ENCODE measurements around the gene GLRA1.

The GLRA1 gene

DNA sequence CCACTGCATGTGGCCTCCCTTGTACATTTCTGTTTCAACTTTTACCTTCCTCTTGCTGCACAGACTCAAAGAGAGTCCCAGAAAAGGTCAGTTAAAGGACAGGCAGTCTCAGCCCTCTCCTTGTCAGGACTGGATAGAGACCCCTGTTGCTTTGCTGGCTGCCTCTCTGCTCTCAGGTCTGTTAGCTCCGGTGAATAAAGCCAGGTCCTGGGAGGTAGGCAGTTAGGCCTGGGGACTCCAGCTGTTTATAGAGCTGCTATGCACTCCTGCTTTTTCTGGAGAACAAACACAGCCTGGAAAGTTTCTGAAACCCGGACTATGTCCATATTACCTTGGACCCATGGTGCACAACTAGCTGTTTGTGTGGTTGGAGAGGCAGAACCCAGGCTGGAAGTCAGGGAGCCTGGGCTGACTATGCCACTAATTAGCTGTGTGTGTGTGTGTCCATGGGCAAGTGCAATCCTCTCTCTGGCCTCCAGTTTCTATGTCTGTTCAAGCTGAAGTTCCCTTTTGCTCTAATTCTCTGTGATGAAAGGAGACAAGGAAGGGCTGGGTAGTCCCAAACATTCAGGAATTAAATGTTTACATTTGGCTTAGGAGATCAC lies 42.9 kb downstream of the GLRA1 start:
- TF ChIP-seq GATA3 (IDR thresholded peaks at IDR 0.05; ENCODE audit: low read depth, low read length), result no peak
- TF ChIP-seq GATA2 (IDR thresholded peaks at IDR 0.05; ENCODE audit: low read depth, low read length), result no peak

DNA sequence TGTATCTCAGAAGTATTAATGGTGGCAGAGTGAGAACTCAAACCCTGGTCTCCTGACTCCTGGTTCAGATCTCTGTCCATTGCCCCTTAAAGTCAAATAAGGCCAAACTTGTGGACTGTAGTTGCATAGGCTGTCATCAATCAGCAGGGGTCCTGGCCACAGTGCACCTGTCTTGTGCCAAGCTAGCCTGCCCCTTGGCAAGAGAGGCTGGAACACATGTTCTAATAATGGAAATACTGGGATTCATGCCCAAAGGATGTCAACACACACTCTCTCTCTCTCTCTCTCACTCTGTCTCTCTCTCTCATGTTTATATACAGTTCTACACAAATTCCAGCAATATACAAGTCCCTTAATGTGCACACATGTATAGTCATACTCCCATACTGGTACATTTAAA lies 44.3 kb downstream of the GLRA1 start:
- TF ChIP-seq GATA3 (IDR thresholded peaks at IDR 0.05; ENCODE audit: low read depth, low read length), result no peak
- TF ChIP-seq GATA2 (IDR thresholded peaks at IDR 0.05; ENCODE audit: low read depth, low read length), result no peak

DNA sequence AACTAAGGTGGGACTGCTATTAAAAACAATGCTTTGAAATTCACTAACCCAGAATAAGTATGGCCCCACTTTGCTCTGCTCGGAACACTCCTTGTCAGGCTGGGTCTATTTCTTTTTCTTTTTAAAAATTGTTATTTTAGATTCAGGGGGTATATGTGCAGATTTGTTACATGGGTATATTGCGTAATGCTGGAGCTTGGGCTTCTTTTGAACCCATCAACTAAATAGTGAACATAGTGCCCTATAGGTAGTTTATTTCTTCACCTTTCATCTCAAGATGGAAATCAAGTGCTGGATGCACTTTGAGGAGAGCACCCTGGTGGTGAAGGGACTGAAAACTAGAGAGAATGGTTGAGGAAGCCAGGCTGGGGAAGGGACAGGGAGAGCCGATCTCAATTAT lies 51.0 kb downstream of the GLRA1 start:
- TF ChIP-seq GATA3 (IDR thresholded peaks at IDR 0.05; ENCODE audit: low read depth, low read length), result no peak
- no peak for TF ChIP-seq GATA2 (IDR thresholded peaks at IDR 0.05; ENCODE audit: low read depth, low read length)

DNA sequence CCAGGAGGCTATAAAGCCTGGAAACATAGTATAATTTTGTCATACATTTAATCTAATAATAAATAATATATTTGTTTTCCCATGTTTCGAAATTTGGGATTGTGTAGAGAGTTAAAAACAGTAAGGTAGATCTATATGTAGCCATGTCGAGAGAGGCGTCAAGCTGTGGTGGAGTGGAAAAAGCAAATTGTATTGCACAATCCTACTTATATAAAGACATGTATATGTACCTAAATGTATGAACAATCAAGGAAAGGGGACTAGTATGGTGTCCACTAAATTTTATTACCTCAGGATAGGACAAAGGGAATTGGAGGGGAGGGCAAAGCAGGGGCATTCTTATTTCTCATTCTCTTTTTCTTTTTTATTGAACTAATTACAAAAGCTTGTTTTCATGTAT lies 52.0 kb downstream of the GLRA1 start:
- TF ChIP-seq GATA3 (IDR thresholded peaks at IDR 0.05; ENCODE audit: low read depth, low read length) (no peak), GATA2 (IDR thresholded peaks at IDR 0.05; ENCODE audit: low read depth, low read length) (no peak)

DNA sequence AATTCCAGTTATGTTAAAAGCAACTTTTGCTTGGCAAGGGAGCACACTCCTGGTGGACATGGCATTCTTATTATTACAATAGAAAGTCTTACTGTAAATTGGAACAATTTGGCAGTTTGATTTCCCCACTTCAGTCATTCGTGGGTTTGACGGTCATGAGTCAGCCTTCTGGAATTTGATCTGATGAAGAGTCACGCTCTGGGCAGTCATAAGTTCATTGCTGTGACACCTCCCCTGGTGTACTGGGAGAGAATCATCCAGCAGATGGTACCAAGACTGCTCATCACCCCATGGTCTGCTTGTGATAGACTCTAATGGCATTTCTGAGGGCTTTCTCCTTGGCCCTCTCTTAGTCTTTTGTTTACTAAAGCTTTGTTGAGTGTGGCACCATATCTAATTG lies 53.8 kb downstream of the GLRA1 start:
- TF ChIP-seq GATA2 (IDR thresholded peaks at IDR 0.05; ENCODE audit: low read depth, low read length) (no peak), GATA3 (IDR thresholded peaks at IDR 0.05; ENCODE audit: low read depth, low read length) (no peak)

DNA sequence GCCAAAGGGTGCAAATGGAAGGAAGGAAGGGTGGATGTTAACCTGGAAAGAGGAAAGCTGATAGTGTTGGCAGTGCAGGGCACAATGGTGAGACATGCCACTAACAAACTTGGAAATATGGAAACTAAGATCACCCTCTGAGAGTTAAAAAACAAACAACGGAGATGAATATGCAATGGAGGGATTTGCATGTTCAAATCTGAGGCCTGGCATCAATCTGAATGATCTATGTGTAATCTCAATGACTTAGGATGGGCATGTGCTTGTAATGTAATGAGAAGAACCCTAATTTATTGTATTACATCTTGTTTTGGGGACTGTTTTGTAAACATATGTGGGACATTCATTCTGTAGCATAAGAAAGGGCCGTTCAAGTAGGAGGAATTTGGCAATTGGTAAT lies 54.4 kb downstream of the GLRA1 start:
- no peak for TF ChIP-seq GATA3 (IDR thresholded peaks at IDR 0.05; ENCODE audit: low read depth, low read length)
- TF ChIP-seq GATA2 (IDR thresholded peaks at IDR 0.05; ENCODE audit: low read depth, low read length), result no peak

DNA sequence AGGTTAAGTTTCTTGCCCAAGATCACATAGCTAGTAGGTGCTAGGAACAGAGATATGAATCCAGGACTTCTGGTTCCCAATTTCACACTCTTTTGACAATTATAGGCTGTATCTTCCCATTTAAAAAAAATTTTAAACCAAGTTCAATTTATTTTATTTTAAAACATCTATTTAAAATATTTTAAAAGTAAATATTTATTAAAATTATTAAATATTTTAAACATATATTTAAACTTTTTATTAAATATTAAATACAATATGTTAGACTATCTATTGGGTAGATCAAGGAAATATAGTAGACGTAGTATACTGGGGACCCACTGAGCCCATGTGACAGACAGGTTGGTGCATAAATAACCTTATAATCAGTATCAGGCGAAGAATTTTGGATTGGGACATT lies 54.8 kb downstream of the GLRA1 start:
- TF ChIP-seq GATA3 (IDR thresholded peaks at IDR 0.05; ENCODE audit: low read depth, low read length) (no peak), GATA2 (IDR thresholded peaks at IDR 0.05; ENCODE audit: low read depth, low read length) (no peak)

DNA sequence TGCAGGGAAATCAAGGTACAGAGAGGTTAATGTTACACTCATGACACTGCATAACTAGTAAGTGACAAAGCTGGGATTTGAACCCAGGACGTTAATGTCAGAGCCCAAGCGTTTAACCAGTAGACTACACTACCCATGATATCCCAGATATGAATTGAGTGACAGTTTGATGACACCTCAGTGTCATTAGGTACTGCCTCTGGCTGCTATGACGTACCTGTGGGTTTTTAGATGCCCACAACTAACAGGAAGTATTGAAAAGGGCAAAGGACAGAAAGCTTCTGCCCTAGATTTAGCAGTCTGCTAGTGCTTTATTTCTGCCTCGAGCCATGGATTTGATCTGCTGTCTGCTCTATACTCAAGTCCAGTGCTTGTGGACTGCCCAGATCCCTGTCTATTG lies 56.2 kb downstream of the GLRA1 start:
- TF ChIP-seq GATA3 (IDR thresholded peaks at IDR 0.05; ENCODE audit: low read depth, low read length), result no peak
- TF ChIP-seq GATA2 (IDR thresholded peaks at IDR 0.05; ENCODE audit: low read depth, low read length), result no peak

DNA sequence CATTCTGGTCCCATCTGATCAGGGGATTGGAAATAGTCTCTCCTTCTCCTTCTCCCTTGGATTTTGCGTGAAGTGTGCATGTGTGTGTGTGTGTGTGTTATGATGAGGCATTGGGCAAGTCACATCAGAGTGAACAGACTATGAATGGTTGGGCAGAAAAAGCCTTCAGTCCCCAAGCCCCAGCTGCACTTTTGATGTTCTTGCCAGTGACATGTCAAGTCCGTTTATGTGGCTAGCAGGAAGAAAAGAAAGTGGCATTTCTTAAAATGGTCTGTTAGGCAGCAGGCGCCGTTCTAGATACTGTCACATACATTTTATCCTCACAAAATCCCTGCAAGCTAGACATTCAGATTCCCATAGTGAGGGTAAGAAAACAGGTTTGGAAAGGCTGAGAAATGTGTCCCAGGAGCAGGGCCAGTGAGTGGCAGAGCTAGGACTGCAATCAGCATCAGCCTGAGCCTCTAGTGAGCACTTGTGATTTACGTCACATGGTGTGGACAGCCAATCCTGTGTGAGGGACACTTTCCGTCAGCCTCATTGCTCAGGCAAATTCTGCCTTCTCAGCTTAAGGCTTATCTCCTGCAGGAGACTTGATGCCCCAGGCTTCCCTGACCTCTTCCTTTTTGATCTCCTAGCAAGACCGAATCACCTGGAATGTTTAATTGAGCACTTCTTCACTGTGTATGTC lies 60.4 kb downstream of the GLRA1 start:
- no peak for TF ChIP-seq GATA2 (IDR thresholded peaks at IDR 0.05; ENCODE audit: low read depth, low read length)
- no peak for TF ChIP-seq GATA3 (IDR thresholded peaks at IDR 0.05; ENCODE audit: low read depth, low read length)

DNA sequence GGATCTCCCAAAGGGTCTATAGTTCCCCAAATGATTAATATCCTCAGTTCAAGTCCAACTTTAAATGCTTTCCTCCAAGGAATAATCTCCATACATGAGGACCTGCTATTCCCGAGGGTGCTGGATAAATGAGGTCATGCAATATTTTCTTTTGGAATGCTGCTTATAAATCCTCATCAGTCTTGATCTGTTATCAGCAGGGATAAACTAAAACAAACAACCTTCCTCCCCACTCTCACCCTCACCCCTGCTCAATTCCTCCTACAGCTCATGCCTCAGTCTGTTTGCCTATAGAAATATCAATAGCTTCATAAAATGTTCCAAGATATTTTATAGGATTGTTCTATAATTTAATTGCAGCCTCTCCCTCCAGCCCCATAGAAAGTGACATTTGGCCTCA lies 61.1 kb downstream of the GLRA1 start:
- TF ChIP-seq GATA2 (IDR thresholded peaks at IDR 0.05; ENCODE audit: low read depth, low read length), result no peak
- no peak for TF ChIP-seq GATA3 (IDR thresholded peaks at IDR 0.05; ENCODE audit: low read depth, low read length)

DNA sequence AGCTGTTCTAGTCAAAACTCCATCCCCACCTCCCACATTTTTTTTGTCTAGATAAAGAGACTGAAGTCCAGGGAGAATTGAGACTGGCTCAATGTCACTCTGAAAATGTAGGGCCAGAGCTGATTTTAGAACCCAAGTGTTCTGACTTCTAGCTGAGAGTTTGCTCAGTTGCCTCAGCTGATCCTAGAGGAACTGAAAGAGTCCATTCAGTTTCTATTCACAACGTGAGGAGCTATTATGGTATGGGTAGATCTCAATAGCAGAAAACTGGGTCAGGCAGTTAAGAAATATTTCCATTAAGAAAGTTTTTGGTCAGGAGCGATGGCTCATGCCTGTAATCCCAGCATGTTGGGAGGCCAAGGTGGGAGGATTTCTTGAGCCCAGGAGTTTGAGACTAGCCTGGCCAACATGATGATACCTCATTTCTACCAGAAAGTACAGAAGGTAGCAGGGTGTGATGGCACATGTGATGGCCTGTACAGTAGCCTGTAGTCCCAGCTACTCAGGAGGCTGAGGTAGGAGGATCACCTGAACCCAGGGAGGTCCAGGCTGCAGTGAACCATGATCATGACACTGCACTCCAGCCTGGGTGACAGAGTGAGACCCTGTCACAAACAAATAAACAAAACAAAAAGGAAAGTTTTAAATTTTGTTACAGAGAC lies 61.7 kb downstream of the GLRA1 start:
- no peak for TF ChIP-seq GATA2 (IDR thresholded peaks at IDR 0.05; ENCODE audit: low read depth, low read length)
- TF ChIP-seq GATA3 (IDR thresholded peaks at IDR 0.05; ENCODE audit: low read depth, low read length), result no peak

DNA sequence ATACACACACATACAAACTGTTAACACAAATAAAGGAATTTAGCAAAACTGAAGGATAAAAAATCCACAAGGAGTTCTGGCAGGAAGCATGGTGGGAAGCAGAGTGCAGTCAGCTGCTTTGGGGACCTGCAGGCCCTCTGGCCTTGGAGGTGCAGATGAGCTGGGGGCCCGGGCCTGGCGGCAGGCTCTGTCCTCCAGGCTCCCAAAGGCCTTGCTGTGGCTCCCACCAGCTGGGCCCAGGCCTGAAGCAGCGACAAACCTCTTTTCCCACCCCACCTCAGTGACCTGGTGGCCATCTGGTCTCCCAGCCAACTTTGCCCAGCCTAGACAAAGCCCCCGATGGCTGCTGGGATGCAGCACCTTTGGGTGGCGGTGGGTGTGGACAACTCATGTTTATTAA lies 67.8 kb downstream of the GLRA1 start:
- TF ChIP-seq GATA2 (IDR thresholded peaks at IDR 0.05; ENCODE audit: low read depth, low read length), result no peak
- no peak for TF ChIP-seq GATA3 (IDR thresholded peaks at IDR 0.05; ENCODE audit: low read depth, low read length)

DNA sequence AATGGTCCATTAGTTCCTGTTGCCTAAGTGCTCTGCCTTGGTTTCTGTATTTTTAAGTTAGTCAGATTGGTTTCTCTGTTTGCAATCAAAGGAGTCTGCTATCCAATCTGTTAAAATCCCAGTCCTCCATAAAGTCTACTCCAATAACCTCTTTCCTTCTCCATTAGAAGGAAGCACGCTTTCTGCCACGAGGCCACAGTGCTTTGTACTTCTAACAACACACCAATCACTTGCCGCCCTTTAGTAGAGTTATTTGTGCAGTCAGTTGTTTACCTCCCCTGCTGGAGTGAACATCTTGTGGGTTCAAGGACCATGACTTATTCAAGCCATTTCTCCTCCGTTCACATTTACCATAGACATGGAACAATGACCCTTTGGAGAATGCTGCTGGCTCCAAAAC lies 69.0 kb downstream of the GLRA1 start:
- TF ChIP-seq GATA2 (IDR thresholded peaks at IDR 0.05; ENCODE audit: low read depth, low read length) (no peak), GATA3 (IDR thresholded peaks at IDR 0.05; ENCODE audit: low read depth, low read length) (no peak)

DNA sequence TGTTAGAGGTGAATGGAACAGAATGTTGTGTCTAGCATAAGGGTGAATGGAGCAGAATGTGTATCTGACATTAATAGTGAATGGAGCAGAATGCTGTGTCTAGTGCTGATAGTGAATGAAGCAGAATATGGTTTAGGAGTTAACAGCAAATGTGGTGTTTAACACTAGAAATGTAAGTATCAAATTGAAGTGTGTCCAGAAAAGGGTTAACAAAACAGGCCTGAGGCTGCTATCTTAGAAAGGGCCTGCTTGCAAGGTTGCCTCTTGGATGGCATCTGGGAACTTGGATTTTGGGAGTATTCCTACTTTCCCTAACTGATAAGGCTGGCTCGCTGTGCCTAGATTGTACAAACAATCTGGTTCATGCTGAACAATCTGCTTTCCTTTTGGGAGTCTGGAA lies 76.8 kb downstream of the GLRA1 start:
- TF ChIP-seq GATA2 (IDR thresholded peaks at IDR 0.05; ENCODE audit: low read depth, low read length) (no peak), GATA3 (IDR thresholded peaks at IDR 0.05; ENCODE audit: low read depth, low read length) (no peak)

DNA sequence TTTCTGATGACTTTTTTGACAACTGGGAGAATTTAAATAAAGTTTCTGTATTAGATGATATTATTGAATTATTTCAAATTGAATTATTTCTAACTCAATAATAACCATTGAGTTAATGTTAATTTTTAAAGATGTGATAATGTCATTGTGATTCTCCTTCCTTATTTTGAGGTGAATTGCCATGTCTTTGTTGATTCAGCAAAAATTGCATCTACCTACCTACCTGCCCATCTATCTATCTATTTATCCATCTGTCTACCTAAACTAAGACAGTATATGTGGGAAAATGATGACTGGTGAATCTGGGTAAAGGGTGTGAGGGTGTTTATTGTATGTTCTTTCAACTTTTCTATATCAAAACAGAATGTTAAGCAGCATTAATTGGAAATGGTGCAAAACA lies 77.9 kb downstream of the GLRA1 start:
- TF ChIP-seq GATA3 (IDR thresholded peaks at IDR 0.05; ENCODE audit: low read depth, low read length) (no peak), GATA2 (IDR thresholded peaks at IDR 0.05; ENCODE audit: low read depth, low read length) (no peak)
